ENCODE measurements around the gene ZNF605. TPM values are rescaled to one million over a fixed set of nuclear protein-coding genes. Genes with fewer than 3 reads are reported as not detected.

Gene ZNF605
- polyA plus RNA-seq, 3 donors, result 0.32 to 1.9 (median 0.80) TPM

- Mint-ChIP-seq H3K27ac (peak overlapping the region in 6 of 7 donors; percentile 14 to 84 (median 32)), H3K9me3 (peaks cover 31 to 50% (median 36%) of the 10 kb centered on the region in 7 donors), H3K27me3 (ENCODE audit: low read depth in 3 of 3) (peaks cover 0 to 3% (median 0%) of the 10 kb centered on the region in 3 donors), H3K36me3 (peaks cover 3 to 6% of the 10 kb centered on the region in 2 donors), H3K4me1 (peaks cover 19% of the 10 kb centered on the region), H3K4me3 (peak overlapping the region; percentile 79 to 92)
- peak overlapping the region; percentile 32 to 95 (median 94) for H3K4me3 ChIP-seq (replicated peaks in 1 of 3; ENCODE audit: low read depth in 2 of 3, low read length in 3 of 3)
- intact Hi-C loops (cut with micrococcal nuclease), result loop anchor here in 1 of 2 donors (2.0 to 5.0 kb wide), 2 partner anchors 29 to 82 kb away; partner anchors contain the start of gene ZNF84
- TF ChIP-seq CTCF (IDR thresholded peaks at IDR 0.05), result no peak
- H3K4me1 ChIP-seq (ENCODE audit: control insufficient read depth in 1 of 2, insufficient read depth in 2 of 2, low read length in 2 of 2), result peaks cover 12 to 15% of the 10 kb centered on the region in 2 donors
- peak overlapping the region; percentile 91 for H2AFZ ChIP-seq (ENCODE audit: insufficient read depth, low read depth, low read length, poor library complexity, severe bottlenecking)
- H3K27ac ChIP-seq (ENCODE audit: low read depth in 1 of 2, low read length in 2 of 2), result peak overlapping the region; percentile 20 to 76
- no peaks in the 10 kb centered on the region for H3K27me3 ChIP-seq (ENCODE audit: control insufficient read depth in 2 of 2, insufficient read depth in 2 of 2, low read length in 2 of 2)
- H3K79me2 ChIP-seq (ENCODE audit: insufficient read depth, low read length), result no peaks in the 10 kb centered on the region
- no peaks in the 10 kb centered on the region for H4K20me1 ChIP-seq (ENCODE audit: insufficient read depth, low read length)
- DNase-seq, result peak in 1 of 3 donors; percentile 10
- peaks cover 65 to 72% of the 10 kb centered on the region in 2 donors for H3K9me3 ChIP-seq (replicated peaks in 1 of 2; ENCODE audit: control insufficient read depth in 1 of 2, insufficient read depth in 1 of 2, low read length in 2 of 2)
- peaks cover 0 to 12% of the 10 kb centered on the region in 2 donors for H3K36me3 ChIP-seq (replicated peaks in 1 of 2; ENCODE audit: control insufficient read depth in 1 of 2, insufficient read depth in 2 of 2, low read length in 2 of 2)
- whole genome bisulfite sequencing (ENCODE audit: insufficient coverage), result 46% methylated on average over 29 of the region's 39 CpGs
- peak overlapping the region; percentile 83 for H3K9ac ChIP-seq (ENCODE audit: insufficient read depth, low read length, poor library complexity, severe bottlenecking)
- H3K4me2 ChIP-seq (replicated peaks; ENCODE audit: extremely low read depth, low read length, poor library complexity, severe bottlenecking), result peak overlapping the region; percentile 78
These were observed 754 bp downstream of the ZNF605 start for GRCh38 chr12:132955094-132956010.

- Mint-ChIP-seq H3K4me1 (peaks cover 19% of the 10 kb centered on the region), H3K9me3 (peaks cover 26 to 44% (median 35%) of the 10 kb centered on the region in 7 donors), H3K27ac (no peak overlapping the region), H3K4me3 (peak overlapping the region in 1 of 2 donors; percentile 1), H3K36me3 (peaks cover 5 to 9% of the 10 kb centered on the region in 2 donors), H3K27me3 (ENCODE audit: low read depth in 3 of 3) (peaks cover 0 to 2% (median 0%) of the 10 kb centered on the region in 3 donors)
- peaks cover 12 to 15% of the 10 kb centered on the region in 2 donors for H3K4me1 ChIP-seq (ENCODE audit: control insufficient read depth in 1 of 2, insufficient read depth in 2 of 2, low read length in 2 of 2)
- H3K36me3 ChIP-seq (replicated peaks in 1 of 2; ENCODE audit: control insufficient read depth in 1 of 2, insufficient read depth in 2 of 2, low read length in 2 of 2), result peaks cover 0 to 20% of the 10 kb centered on the region in 2 donors
- H3K9ac ChIP-seq (ENCODE audit: insufficient read depth, low read length, poor library complexity, severe bottlenecking), result no peak overlapping the region
- peak overlapping the region in 1 of 3 experiments; percentile 94 for H3K4me3 ChIP-seq (replicated peaks in 1 of 3; ENCODE audit: low read depth in 2 of 3, low read length in 3 of 3)
- 97% methylated on average over 9 of the region's 14 CpGs for WGBS (ENCODE audit: insufficient coverage)
- H3K27ac ChIP-seq (ENCODE audit: low read depth in 1 of 2, low read length in 2 of 2), result no peak overlapping the region
- DNase-seq, result no peak
- H4K20me1 ChIP-seq (ENCODE audit: insufficient read depth, low read length), result no peaks in the 10 kb centered on the region
- no peaks in the 10 kb centered on the region for H3K79me2 ChIP-seq (ENCODE audit: insufficient read depth, low read length)
- intact Hi-C loops (cut with micrococcal nuclease), result loop anchor here in 1 of 2 donors (5.0 kb wide), 1 partner anchor 83 kb away; the partner anchor contains the start of gene ZNF84
- H3K9me3 ChIP-seq (replicated peaks in 1 of 2; ENCODE audit: control insufficient read depth in 1 of 2, insufficient read depth in 1 of 2, low read length in 2 of 2), result peaks cover 68 to 76% of the 10 kb centered on the region in 2 donors
- H3K4me2 ChIP-seq (replicated peaks; ENCODE audit: extremely low read depth, low read length, poor library complexity, severe bottlenecking), result no peak overlapping the region
- no peak overlapping the region for H2AFZ ChIP-seq (ENCODE audit: insufficient read depth, low read depth, low read length, poor library complexity, severe bottlenecking)
- no peak for TF ChIP-seq CTCF (IDR thresholded peaks at IDR 0.05)
- no peaks in the 10 kb centered on the region for H3K27me3 ChIP-seq (ENCODE audit: control insufficient read depth in 2 of 2, insufficient read depth in 2 of 2, low read length in 2 of 2)
These were observed 1.5 kb downstream of the ZNF605 start for GRCh38 chr12:132954471-132955048.

Measured in CD14-positive monocyte (primary cell).